ENCODE results near the gene F10.

Gene F10

GRCh38 chr13:113148407-113148806 is 25.8 kb downstream of the F10 start:
- Histone ChIP-seq H3F3A (ENCODE audit: insufficient read depth) (no peaks in the 10 kb centered on the region), H4K20me1 (ENCODE audit: low read depth, low read length) (no peaks in the 10 kb centered on the region), H2AFZ (ENCODE audit: low read depth, low read length, severe bottlenecking) (no peak overlapping the region), H3K9me3 (ENCODE audit: insufficient read depth, low read length) (no peaks in the 10 kb centered on the region), H3K79me2 (ENCODE audit: insufficient read depth, low read length) (no peaks in the 10 kb centered on the region), H3K4me2 (ENCODE audit: low read depth, low read length, poor library complexity, severe bottlenecking) (no peak overlapping the region), H3K9me2 (replicated peaks; ENCODE audit: insufficient read depth, low read length) (no peaks in the 10 kb centered on the region), H3K9ac (ENCODE audit: low read length) (no peak overlapping the region), H3K4me3 (ENCODE audit: insufficient read depth, low read length, poor library complexity, severe bottlenecking) (no peak overlapping the region), H3K27ac (ENCODE audit: low read depth, low read length) (no peak overlapping the region), H3K36me3 (ENCODE audit: low read length) (no peaks in the 10 kb centered on the region), H3K27me3 (ENCODE audit: low read length) (no peaks in the 10 kb centered on the region)
- TF ChIP-seq EZH2phosphoT487 (conservative IDR thresholded peaks at IDR 0.05; ENCODE audit: low read length) (no peak), CTCF (IDR thresholded peaks at IDR 0.05; ENCODE audit: insufficient read depth, low read length, poor library complexity, severe bottlenecking) (no peak)

GRCh38 chr13:113148940-113149503 is 26.4 kb downstream of the F10 start:
- Histone ChIP-seq H3K9me2 (replicated peaks; ENCODE audit: insufficient read depth, low read length) (no peaks in the 10 kb centered on the region), H3K27ac (ENCODE audit: low read depth, low read length) (no peak overlapping the region), H3K9ac (ENCODE audit: low read length) (no peak overlapping the region), H3K4me2 (ENCODE audit: low read depth, low read length, poor library complexity, severe bottlenecking) (no peak overlapping the region), H3K27me3 (ENCODE audit: low read length) (no peaks in the 10 kb centered on the region), H3K36me3 (ENCODE audit: low read length) (no peaks in the 10 kb centered on the region), H3F3A (ENCODE audit: insufficient read depth) (no peaks in the 10 kb centered on the region), H4K20me1 (ENCODE audit: low read depth, low read length) (no peaks in the 10 kb centered on the region), H3K9me3 (ENCODE audit: insufficient read depth, low read length) (no peaks in the 10 kb centered on the region), H3K79me2 (ENCODE audit: insufficient read depth, low read length) (no peaks in the 10 kb centered on the region), H2AFZ (ENCODE audit: low read depth, low read length, severe bottlenecking) (no peak overlapping the region), H3K4me3 (ENCODE audit: insufficient read depth, low read length, poor library complexity, severe bottlenecking) (no peak overlapping the region)
- no peak for TF ChIP-seq CTCF (IDR thresholded peaks at IDR 0.05; ENCODE audit: insufficient read depth, low read length, poor library complexity, severe bottlenecking)
- TF ChIP-seq EZH2phosphoT487 (conservative IDR thresholded peaks at IDR 0.05; ENCODE audit: low read length), result no peak

- H3K27ac ChIP-seq (ENCODE audit: low read depth, low read length), result no peak overlapping the region
- no peak overlapping the region for H3K9ac ChIP-seq (ENCODE audit: low read length)
- no peaks in the 10 kb centered on the region for H3F3A ChIP-seq (ENCODE audit: insufficient read depth)
- H3K9me3 ChIP-seq (ENCODE audit: insufficient read depth, low read length), result no peaks in the 10 kb centered on the region
- H4K20me1 ChIP-seq (ENCODE audit: low read depth, low read length), result no peaks in the 10 kb centered on the region
- H3K4me3 ChIP-seq (ENCODE audit: insufficient read depth, low read length, poor library complexity, severe bottlenecking), result no peak overlapping the region
- H3K36me3 ChIP-seq (ENCODE audit: low read length), result no peaks in the 10 kb centered on the region
- no peak overlapping the region for H2AFZ ChIP-seq (ENCODE audit: low read depth, low read length, severe bottlenecking)
- no peak overlapping the region for H3K4me2 ChIP-seq (ENCODE audit: low read depth, low read length, poor library complexity, severe bottlenecking)
- TF ChIP-seq CTCF (IDR thresholded peaks at IDR 0.05; ENCODE audit: insufficient read depth, low read length, poor library complexity, severe bottlenecking), result no peak
- TF ChIP-seq EZH2phosphoT487 (conservative IDR thresholded peaks at IDR 0.05; ENCODE audit: low read length), result no peak
- no peaks in the 10 kb centered on the region for H3K9me2 ChIP-seq (replicated peaks; ENCODE audit: insufficient read depth, low read length)
- no peaks in the 10 kb centered on the region for H3K27me3 ChIP-seq (ENCODE audit: low read length)
- no peaks in the 10 kb centered on the region for H3K79me2 ChIP-seq (ENCODE audit: insufficient read depth, low read length)
These were observed 27.3 kb downstream of the F10 start for GRCh38 chr13:113149711-113150549.
